GM23338 (cell line): ENCODE measurements around the gene FBXW8. TPM values are rescaled to one million over a fixed set of nuclear protein-coding genes. Genes with fewer than 3 reads are reported as not detected.

Experiments
- CREB1 ChIP-seq: fragments of 250-450 bp; sonication (Bioruptor Pico); IDR thresholded peaks from 2 replicates; pipeline ENCODE4 v1.5.0; 2020; ENCODE audit warnings: low read depth, mild to moderate bottlenecking, moderate library complexity
- ETS1 ChIP-seq: IDR thresholded peaks from 2 replicates; pipeline ENCODE4 v1.6.1; 2016; ENCODE audit warnings: antibody characterized with exemption
- EZH2 ChIP-seq: fragments of 200-600 bp; sonication (generic); IDR thresholded peaks from one replicate; pipeline ENCODE4 v1.8.0; 2017; ENCODE audit warnings: antibody characterized with exemption, mild to moderate bottlenecking, low read depth; ENCODE audit not compliant: unreplicated experiment
- NANOG ChIP-seq: IDR thresholded peaks from 2 replicates; pipeline ENCODE4 v1.6.1; 2016; ENCODE audit warnings: antibody characterized with exemption, borderline replicate concordance
- POLR2AphosphoS5 ChIP-seq: IDR thresholded peaks from 2 replicates; pipeline ENCODE4 v1.6.1; 2016; ENCODE audit warnings: antibody characterized with exemption, low read depth
- STAT1 ChIP-seq: IDR thresholded peaks from one replicate; pipeline ENCODE4 v1.6.1; 2016; ENCODE audit warnings: antibody characterized with exemption; ENCODE audit not compliant: unreplicated experiment
- ZNF114 ChIP-seq: fragments of 250-450 bp; sonication (Bioruptor Pico); IDR thresholded peaks from 2 replicates; pipeline ENCODE4 v1.5.0; 2020; ENCODE audit warnings: mild to moderate bottlenecking, moderate library complexity
- ZNF331 ChIP-seq: fragments of 250-450 bp; sonication (Bioruptor Pico); IDR thresholded peaks from 2 replicates; pipeline ENCODE4 v1.5.0; 2020; ENCODE audit warnings: low read depth, mild to moderate bottlenecking, moderate library complexity
- polyA plus RNA-seq: library from polyadenylated mRNA; unstranded; fragments of >200 nt; fragmentation: Nextera tagmentation; extraction: Ambion mirVana; gene quantifications from 2 replicates; pipeline ENCODE4 v1.2.1, GENCODE V29; 2016
- total RNA-seq: library from RNA; depleted of rRNA; stranded (reverse); fragments of >200 nt; shearing (Covaris generic); gene quantifications from 2 replicates; pipeline ENCODE4 v1.2.3, GENCODE V29; 2014
- TF ChIP-seq, protein P1 (sequence below): fragments of 250-450 bp; sonication (Bioruptor Pico); IDR thresholded peaks from 2 replicates; pipeline ENCODE4 v1.5.0; 2020; ENCODE audit warnings: mild to moderate bottlenecking, moderate library complexity

FBXW8 gene
- total and polyA plus RNA-seq, 2 experiments from 2014 or later, result 4.6 to 13.9 TPM

GRCh38 chr12:117037289-117038022, 126.7 kb downstream of the FBXW8 start (continued):
- TF ChIP-seq, protein P1, sequence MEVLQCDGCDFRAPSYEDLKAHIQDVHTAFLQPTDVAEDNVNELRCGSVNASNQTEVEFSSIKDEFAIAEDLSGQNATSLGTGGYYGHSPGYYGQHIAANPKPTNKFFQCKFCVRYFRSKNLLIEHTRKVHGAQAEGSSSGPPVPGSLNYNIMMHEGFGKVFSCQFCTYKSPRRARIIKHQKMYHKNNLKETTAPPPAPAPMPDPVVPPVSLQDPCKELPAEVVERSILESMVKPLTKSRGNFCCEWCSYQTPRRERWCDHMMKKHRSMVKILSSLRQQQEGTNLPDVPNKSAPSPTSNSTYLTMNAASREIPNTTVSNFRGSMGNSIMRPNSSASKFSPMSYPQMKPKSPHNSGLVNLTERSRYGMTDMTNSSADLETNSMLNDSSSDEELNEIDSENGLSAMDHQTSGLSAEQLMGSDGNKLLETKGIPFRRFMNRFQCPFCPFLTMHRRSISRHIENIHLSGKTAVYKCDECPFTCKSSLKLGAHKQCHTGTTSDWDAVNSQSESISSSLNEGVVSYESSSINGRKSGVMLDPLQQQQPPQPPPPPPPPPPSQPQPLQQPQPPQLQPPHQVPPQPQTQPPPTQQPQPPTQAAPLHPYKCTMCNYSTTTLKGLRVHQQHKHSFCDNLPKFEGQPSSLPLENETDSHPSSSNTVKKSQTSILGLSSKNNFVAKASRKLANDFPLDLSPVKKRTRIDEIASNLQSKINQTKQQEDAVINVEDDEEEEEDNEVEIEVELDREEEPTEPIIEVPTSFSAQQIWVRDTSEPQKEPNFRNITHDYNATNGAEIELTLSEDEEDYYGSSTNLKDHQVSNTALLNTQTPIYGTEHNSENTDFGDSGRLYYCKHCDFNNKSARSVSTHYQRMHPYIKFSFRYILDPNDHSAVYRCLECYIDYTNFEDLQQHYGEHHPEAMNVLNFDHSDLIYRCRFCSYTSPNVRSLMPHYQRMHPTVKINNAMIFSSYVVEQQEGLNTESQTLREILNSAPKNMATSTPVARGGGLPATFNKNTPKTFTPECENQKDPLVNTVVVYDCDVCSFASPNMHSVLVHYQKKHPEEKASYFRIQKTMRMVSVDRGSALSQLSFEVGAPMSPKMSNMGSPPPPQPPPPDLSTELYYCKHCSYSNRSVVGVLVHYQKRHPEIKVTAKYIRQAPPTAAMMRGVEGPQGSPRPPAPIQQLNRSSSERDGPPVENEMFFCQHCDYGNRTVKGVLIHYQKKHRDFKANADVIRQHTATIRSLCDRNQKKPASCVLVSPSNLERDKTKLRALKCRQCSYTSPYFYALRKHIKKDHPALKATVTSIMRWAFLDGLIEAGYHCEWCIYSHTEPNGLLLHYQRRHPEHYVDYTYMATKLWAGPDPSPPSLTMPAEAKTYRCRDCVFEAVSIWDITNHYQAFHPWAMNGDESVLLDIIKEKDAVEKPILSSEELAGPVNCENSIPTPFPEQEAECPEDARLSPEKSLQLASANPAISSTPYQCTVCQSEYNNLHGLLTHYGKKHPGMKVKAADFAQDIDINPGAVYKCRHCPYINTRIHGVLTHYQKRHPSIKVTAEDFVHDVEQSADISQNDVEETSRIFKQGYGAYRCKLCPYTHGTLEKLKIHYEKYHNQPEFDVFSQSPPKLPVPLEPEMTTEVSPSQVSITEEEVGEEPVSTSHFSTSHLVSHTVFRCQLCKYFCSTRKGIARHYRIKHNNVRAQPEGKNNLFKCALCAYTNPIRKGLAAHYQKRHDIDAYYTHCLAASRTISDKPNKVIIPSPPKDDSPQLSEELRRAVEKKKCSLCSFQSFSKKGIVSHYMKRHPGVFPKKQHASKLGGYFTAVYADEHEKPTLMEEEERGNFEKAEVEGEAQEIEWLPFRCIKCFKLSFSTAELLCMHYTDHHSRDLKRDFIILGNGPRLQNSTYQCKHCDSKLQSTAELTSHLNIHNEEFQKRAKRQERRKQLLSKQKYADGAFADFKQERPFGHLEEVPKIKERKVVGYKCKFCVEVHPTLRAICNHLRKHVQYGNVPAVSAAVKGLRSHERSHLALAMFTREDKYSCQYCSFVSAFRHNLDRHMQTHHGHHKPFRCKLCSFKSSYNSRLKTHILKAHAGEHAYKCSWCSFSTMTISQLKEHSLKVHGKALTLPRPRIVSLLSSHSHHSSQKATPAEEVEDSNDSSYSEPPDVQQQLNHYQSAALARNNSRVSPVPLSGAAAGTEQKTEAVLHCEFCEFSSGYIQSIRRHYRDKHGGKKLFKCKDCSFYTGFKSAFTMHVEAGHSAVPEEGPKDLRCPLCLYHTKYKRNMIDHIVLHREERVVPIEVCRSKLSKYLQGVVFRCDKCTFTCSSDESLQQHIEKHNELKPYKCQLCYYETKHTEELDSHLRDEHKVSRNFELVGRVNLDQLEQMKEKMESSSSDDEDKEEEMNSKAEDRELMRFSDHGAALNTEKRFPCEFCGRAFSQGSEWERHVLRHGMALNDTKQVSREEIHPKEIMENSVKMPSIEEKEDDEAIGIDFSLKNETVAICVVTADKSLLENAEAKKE (CRISPR knock-in tag), result no peak
- TF ChIP-seq ZNF331 (no peak), CREB1 (CRISPR knock-in tag) (no peak), NANOG (no peak), POLR2AphosphoS5 (no peak), STAT1 (no peak), EZH2 (no peak), ZNF114 (no peak), ETS1 (no peak)
